Activated CD4-positive, alpha-beta T cell treated with anti-CD3 and anti-CD28 coated beads, Interleukin-2, amount 50 U/mL, for 24 hours (primary cell): ENCODE results near the gene BLVRB.
"Not testable (repeated sequence)": the region's sequence is repeated elsewhere in the genome, so short reads cannot be mapped to it uniquely, and the experiment has no call there.

Source experiments
- DNase-seq, 2 donors: peaks; one replicate each; pipeline ENCODE4 v3.0.0-alpha.2; 2020; ENCODE audit warnings: low read depth in 1 of 2, low spot score in 1 of 2

The BLVRB gene

DNA sequence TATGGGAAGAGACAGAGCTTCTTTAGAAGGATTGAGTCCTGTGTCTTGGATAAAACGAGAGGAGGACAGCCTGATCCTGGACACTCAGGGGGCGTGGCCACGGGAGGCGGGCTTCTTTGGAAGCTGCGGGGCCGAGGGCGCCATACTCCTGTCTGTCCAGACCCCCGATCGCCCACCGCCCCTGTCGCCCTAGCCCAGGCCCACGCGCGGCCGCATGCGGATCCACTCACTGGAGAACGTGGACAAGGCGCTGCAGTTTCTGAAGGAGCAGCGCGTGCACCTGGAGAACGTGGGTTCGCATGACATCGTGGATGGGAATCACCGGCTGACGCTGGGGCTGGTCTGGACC, 24.3 kb upstream of the BLVRB start:
- no peak for DNase-seq

DNA sequence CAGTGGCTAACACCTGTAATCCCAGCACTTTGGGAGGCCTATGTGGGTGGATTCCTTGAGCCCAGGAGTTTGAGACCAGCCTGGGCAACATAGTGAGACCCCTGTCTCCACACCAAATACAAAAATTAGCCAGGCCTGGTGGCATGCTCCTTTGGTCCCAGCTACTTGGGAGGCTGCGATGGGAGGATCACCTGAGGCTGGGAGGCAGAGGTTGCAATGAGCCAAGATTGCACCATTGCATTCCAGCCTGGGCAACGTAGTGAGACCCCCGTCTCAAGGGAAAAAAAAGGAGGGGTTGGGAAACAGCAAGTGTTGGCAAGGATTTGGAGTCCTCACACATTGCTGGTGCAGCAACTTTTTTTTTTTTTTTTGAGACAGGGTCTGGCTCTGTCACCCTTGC, 20.5 kb upstream of the BLVRB start:
- DNase-seq: no peak

DNA sequence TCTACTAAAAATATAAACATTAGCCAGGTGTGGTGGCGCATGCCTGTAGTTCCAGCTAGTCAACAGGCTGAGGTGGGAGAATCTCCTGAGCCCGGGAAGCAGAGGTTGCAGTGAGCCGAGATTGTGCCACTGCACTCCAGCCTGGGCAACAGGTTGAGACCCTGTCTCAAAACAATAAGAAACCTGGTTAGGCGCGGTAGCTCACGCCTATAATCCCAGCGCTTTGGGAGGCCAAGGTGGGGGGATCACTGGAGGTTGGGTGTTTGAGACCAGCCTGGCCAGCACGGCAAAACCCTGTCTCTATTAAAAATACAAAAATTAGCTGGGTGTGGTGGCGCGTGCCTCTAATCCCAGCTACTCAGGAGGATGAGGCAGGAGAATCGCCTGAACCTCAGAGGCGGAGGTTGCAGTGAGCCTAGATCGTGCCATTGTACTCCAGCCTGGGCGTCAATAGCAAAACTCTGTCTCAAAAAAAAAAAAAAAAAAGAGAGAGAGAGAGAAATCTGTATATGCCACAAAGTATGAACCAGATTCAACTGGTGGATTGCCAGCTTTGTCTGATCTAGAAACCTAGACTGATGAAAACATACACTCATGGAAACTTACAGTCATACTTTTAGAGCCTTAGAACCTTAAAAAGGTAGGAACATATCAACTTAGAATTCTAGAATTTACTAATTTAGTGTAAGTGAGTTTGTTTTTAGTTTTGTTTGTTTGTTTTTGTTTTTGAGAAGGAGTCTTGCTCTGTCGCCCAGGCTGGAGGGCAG, 10.5 kb upstream of the BLVRB start:
- not testable (repeated sequence) for DNase-seq

DNA sequence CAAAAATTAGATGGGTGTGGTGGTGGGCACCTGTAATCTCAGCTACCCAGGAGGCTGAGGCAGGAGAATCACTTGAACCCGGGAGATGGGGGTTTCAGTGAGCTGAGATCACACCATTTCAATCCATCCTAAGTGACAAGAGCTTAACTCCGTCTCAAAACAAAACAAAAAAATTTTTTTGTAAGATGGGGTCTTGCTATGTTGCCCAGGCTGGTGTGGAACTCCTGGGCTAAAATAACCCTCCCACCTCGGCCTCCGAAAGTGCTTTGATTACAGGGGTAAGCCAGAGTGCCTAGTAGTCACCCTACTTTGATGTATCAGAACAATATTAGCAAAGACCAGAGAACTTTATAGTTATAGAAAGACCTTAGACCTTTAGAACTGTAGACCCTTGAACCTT, 9.2 kb upstream of the BLVRB start:
- no peak for DNase-seq

DNA sequence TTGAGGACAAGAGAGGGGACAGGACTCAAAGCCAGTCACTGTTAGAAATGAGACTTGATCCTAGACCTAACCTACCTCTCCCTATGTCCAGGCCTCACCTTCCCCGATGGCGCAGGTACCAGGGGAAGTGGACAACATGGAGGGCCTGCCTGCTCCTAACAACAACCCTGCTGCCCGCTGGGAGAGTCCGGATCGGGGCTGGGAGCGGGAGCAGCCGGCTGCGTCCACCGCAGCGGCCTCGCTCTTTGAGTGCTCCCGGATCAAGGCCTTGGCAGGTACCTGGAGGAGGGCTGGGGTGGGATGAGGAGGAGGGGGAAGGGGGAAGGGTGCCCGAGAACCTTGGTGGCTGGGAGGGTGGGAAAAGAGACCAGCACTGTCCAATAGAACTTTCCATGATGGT, 7.0 kb upstream of the BLVRB start:
- DNase-seq: no peak

DNA sequence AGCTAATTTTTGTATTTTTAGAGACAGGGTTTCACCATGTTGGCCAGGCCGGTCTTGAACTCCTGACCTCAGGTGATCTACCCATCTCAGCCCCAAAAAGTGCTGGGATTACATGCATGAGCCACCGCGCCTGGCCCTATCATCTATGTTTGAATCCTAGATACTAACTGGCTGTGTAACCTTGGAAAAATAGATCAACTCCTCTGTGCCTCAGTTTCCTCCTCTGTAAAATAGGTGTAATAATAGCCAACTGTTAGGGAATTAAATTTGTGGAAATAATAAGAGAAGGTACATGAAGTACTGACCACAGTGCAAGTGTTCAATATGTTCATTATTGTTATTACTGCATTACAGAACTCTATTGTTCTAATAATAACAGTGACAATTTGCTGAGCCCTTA, 5.6 kb upstream of the BLVRB start:
- DNase-seq: no peak

DNA sequence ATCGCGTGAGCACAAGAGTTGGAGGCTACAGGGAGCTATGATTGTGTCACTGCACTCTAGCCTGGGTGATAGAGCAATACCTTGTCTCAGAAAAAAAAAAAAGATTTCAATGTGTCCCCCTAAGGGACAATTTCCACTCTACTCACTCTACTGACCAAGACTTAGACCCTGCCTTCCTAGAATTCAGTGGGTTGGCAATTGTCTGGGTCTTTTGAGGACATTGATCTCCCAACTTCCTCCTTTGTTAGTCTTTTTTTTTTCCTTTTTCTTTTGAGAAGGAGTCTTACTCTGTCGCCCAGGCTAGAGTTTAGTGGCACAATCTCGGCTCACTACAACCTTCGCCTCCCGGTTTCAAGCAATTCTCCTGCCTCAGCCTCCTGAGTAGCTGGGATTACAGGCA, 3.5 kb upstream of the BLVRB start:
- DNase-seq: no peak

DNA sequence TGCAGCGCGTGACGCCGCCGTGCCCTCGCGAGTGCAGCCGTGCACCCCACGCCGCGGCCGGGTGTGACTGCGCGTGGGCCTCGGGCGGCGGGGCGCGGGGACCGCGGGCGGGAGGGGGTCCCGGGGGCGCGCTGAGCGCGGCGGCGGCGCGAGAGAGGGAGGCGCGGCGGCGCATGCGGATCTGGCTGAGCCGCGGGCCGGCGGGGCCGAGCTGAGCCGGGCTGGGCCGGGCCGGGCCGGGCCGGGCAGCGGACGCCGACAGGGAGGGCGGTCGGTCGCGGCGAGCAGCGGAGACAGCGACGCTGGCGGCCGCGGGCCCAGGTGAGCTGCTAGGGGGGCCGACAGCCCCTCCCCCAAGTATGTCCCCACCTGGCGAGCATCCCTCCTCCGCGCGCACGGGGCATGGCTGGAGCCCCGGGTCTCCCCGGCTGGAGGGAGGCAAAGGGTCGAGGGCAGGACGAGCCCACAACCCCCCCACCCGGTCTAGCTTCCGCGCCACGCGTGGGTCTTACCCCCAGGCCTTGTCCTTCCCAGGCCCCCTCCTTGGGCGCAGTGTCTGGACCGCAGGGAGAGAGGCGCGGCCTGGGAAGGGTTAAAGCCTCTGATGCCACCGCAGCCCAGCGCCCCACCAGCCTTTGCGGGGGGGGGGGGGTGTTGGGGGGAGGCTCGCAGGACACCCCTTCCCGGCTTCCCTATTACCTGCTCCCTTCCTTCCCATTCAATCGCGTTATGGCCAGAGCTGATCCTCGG, 1.6 kb upstream of the BLVRB start, which contains the start of gene SPTBN4:
SPTBN4 (plus strand) TSS at position 17 of the 750 bp plus-strand sequence. CDS start 5,621 bp downstream, outside the sequence.
- DNase-seq: no peak

DNA sequence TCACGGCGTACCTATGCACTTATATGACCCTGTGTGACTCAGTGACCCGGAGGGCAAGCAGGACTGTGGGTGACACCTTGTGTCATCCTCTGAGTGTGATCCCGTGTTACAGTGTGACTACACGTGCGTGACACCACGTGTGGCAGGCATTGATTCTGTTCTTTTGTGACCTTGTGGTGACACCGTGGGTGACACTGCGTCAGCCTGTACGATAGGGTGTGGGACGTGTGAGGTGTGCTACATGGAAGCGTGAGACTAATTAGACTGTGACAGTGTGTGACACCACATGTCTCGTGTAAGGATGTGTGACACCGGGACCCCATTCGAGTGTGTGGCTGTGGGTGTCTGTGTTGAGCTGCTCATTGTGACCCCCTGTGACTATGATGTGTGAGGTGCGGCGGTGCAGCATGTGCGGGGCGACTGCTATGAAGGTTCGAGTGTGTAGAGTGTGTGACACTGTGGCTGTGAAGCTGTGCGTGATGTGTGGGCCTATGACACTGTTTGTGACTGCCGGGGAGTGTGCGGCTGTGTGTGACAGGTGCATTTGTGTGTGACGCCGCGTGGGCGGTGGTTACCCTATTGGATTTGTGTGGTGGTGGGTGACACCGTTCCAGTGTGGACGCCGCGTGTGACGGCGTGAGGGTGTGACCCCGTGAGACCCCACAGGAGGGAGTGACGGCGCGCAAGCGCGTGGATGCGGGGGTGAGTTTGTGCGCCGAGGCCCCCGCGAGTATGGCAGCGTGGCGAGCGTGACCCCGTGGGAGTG, 857 bp upstream of the BLVRB start:
- peak; percentile 57 to 64 for DNase-seq

DNA sequence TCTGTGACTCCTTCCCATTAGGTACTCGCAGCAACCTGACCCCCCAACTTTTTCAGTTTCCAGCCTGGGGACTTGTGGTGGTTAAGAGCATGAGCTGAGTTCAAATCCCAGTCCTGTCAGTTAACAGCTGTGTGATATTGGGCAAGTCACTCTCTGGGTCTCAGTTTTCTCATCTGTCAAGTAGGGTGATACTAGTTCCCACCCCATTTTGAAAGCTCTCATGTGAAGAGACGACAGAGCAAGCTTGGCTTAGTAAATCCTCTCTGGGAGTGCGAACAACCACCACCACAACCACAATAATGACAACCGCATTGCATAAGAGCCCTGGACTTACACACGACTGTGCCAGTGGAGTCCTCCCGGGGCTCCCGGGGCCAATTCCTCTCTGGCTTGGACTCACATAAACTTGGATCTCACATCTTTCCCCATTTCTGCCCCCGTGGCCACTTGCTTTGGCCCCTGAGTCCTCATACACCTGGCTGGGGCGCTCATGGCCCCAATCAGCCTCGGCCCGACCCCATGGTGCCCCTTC, 454 bp downstream of the BLVRB start:
- DNase-seq: no peak

DNA sequence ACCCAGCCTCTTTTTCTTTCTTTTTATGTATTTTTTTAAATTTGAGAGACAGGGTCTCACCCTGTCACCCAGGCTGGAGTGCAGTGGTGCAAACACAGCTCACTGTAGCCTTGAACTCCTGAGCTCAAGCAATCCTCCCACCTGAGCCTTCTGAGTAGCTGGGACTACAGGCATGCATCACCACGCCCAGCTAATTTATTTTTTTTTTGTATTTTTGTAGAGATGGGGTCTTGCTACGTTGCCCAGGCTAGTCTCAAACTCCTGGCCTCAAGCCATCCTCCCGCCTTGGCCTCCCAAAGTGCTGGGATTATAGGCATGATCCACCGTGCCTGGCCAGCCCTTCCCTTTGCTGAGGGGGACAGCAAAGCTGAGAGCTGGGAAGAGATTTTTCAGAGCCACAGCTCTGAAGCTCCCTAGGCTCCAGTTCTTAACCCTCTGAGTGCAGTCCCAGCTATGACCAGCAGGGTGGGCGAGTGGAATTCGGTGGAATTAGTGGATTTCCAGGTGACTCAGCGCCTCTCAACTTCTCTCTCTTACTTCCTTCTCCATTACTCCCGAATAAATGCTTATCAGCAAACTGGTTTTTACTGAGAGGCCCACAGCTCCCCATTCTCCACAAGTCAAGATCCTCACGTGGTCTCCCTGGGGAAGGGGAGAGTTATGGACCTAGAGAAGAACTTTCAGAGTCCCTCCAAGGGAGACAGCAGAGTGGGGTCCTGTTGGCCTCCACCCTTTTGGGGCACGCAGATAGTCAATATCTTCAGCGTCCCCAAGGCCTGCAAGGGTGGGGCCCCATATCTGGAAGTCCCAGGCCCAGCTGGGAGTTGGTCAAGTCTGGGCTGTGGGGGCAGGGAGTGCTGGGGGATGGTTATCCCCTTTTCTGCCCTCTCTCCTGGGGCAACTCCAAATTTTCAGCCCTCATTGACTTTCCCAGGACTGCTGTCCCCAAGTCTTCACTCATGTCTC, 1.2 kb downstream of the BLVRB start:
- DNase-seq: peak; percentile 48 to 63

DNA sequence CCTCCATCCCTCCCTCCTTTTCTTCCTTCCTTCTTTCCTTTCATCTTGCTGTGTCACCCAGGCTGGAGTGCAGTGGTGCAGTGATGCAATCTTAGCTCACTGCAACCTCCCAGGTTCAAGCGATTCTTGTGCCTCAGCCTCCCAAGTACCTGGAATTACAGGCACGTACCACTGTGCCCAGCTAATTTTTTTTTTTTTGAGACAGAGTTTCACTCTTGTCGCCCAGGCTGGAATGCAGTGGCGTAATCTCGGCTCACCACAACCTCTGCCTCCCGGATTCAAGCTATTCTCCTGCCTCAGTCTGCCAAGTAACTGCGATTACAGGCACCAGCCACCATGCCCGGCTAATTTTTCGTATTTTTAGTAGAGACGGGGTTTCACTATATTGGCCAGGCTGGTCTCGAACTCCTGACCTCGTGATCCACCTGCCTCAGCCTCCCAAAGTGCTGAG, 1.9 kb downstream of the BLVRB start:
- DNase-seq: not testable (repeated sequence)

DNA sequence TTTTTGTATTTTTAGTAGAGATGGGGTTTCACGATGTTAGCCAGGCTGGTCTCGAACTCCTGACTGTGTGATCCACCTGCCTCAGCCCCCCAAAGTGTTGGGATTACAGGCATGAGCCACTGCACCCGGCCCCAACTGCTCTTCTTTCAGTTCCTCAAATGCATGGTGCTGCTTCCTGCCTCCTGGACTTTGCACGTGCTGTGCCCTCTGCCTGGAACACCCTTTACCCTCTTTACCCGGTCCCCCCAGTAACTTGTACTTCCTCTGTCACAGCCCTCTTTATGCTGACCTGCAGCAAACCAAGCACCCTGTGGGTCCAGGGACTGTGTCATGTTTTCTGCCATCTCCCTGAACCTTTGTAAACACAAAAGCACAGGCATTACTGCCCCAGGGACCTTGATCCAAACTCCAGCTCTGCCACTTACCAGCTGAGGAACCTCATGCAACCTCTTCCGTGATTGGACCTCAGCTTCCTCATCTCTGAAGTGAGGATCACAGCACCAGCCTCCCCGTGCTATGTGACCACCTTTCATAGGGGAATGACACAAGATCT, 3.8 kb downstream of the BLVRB start:
- DNase-seq: no peak

DNA sequence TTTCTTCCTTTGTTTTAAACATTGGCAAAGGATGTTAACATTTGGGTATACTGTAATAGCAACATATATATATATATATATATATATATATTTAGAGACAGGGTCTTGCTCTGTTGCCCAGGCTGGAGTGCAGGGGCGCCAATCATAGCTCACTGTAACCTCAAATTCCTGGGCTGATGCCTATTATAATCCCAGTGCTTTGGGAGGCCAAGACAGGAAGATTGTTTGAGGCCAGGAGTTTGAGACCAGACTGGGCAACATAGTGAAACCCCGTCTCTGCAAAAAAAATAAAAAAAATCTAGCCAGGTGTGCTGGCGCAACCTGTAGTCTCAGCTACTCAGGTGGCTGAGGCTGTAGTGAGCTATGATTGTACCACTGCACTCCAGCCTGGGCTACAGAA, 5.4 kb downstream of the BLVRB start:
- no peak for DNase-seq

DNA sequence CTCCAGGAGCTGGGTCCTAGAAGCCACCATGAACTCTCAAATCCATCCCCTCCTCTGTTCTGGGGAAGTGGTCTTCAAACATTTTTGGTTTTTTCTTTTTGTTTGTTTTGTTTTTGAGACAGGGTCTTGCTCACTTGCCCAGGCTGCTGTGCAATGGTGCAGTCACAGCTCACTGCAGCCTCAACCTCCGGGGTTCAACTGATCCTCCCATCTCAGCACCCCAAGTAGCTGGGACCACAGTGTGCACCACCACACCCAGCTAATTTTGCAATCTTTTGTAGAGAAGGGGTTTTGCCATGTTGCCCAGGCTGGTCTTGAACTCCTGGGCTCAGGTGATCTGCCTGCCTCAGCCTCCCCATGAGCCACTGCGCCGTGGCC, 7.0 kb downstream of the BLVRB start:
- no peak for DNase-seq

DNA sequence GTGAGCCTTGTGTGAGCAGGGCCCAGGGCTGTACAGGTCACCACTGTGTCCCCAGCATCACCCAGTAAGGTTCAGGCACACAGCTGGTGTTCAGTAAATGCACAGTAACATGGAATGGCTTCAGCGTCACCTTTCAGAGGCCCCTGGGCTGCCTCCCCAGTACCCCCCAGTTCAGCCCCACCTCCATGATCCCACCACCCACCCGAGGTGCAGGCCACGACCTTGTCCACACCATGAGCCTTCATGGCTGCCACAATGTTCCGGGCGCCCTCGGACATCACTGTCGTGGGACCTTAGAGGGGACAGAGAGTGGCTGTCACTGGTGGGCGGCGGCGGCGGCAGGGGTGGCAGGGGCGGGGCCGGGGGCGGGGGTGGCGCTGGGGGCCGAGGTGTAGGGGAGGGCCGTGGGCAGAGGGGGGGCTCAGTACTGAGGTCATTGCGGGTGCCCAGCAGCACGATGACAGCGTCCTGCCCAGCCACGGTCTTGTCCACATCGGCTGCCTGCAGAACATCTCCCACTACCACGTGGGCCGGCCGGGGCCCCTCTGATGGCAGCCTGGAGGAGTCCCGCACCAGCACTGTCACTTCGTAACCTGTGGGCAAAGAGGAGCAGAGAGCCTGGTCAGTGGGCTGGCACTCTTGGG, 7.5 kb downstream of the BLVRB start:
- no peak for DNase-seq

DNA sequence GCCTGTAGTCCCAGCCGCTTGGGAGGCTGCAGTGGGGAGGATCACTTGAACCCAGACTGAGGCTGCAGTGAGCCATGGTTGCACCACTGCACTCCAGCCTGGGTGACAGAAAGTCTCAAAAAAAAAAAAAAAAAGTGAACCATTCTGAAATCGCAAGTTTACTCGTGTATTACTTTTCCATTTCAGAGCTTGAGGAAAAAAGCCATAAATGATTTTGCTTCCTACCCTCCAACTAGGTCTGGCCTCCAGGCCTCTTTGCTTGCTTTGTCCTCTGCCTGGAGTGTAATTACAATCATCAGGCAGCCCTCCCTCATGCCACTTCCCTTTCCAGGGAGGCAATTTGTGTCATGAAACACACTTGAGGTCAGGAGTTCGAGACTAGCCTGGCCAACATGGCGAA, 8.5 kb downstream of the BLVRB start:
- DNase-seq: no peak

DNA sequence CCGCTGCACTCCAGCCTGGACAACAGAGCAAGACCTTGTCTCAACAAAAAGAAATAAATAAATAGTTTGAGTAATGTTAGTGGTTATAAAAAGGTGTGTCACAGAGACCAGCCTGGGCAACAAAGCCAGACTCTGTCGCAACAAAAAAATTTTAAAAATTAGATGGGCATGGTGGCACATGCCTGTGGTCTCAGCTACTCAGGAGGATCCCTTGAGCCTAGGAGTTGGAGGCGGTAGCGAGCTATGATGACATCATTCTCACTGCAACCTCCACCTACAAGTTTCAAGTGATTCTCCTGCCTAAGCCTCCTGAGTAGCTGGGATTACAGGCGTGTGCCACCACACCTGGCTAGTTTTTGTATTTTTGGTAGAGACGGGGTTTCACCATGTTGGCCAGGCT, 11.6 kb downstream of the BLVRB start:
- not testable (repeated sequence) for DNase-seq

DNA sequence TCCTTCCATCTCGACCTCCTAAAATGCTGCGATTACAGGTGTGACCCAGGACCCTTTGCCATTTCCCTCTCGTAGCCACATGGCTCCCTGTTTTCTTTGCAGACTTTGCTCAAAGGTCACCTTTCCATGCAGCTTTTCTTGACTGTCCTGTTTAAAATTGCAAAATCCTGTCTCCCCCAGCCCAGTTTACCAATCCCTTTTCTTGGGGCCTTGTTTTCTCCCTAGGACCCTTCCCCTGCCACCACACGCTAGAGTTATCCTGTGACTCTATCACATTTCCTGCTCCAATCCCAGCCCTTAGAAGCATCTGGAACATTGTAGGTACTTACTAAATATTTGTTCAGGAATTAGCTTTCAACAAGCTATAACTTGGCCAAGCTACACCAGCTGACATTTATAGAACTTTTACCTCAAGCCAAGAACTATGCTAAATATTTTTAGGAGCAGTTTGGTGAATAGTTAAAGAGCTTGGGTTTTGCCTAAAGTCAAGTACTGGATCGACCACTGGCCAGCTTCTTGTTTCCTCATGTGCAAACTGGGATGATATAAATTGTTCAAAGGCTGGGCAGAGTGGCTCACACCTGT, 12.3 kb downstream of the BLVRB start:
- no peak for DNase-seq
